HG03175 (cell line): Measurements from ENCODE around the gene ZNF585A.
"Not testable (repeated sequence)": the region's sequence is repeated elsewhere in the genome, so short reads cannot be mapped to it uniquely, and the experiment has no call there.

ENCODE experiments used
- ATAC-seq: cut with Tn5 transposase; IDR thresholded peaks from one replicate; pipeline ENCODE4 v1.9.1; 2021; ENCODE audit warnings: mild to moderate bottlenecking, moderate library complexity; ENCODE audit not compliant: unreplicated experiment

The ZNF585A gene

GRCh38 chr19:37172368-37173366 lies at the start of gene ZNF585A:
TSS of gene ZNF585A (minus strand) at chr19:37172695. CDS start at chr19:37169910, 2,785 bp downstream.
- ATAC-seq: peak; percentile 96

- ATAC-seq: no peak
Observed at GRCh38 chr19:37221136-37221535, 48.6 kb upstream of the ZNF585A start.

GRCh38 chr19:37220383-37220782 lies 47.9 kb upstream of the ZNF585A start:
- no peak for ATAC-seq

- no peak for ATAC-seq
Observed at GRCh38 chr19:37218592-37218935, 46.1 kb upstream of the ZNF585A start.

- ATAC-seq: peak; percentile 88
Observed at GRCh38 chr19:37217775-37218591, 45.5 kb upstream of the ZNF585A start, which contains the start of gene ZNF383. TSS of gene ZNF383 (plus strand) at chr19:37218214. CDS start at chr19:37230454, 12,240 bp downstream.

- ATAC-seq: no peak
Observed at GRCh38 chr19:37217480-37217774, 44.9 kb upstream of the ZNF585A start.

GRCh38 chr19:37197768-37198167 lies 25.3 kb upstream of the ZNF585A start:
- no peak for ATAC-seq

- not testable (repeated sequence) for ATAC-seq
Observed at GRCh38 chr19:37197115-37197514, 24.6 kb upstream of the ZNF585A start.

- ATAC-seq: not testable (repeated sequence)
Observed at GRCh38 chr19:37195248-37195647, 22.8 kb upstream of the ZNF585A start.

- ATAC-seq: not testable (repeated sequence)
Observed at GRCh38 chr19:37186071-37186470, 13.6 kb upstream of the ZNF585A start.

- no peak for ATAC-seq
Observed at GRCh38 chr19:37165635-37166034, 6.9 kb downstream of the ZNF585A start.

GRCh38 chr19:37160153-37160552 lies 12.3 kb downstream of the ZNF585A start:
- no peak for ATAC-seq

GRCh38 chr19:37148214-37148613 lies 24.3 kb downstream of the ZNF585A start:
- ATAC-seq: no peak

GRCh38 chr19:37136111-37136510 lies 36.4 kb downstream of the ZNF585A start:
- ATAC-seq: no peak

GRCh38 chr19:37128821-37129177 lies 43.7 kb downstream of the ZNF585A start:
- no peak for ATAC-seq

- no peak for ATAC-seq
Observed at GRCh38 chr19:37127999-37128820, 44.3 kb downstream of the ZNF585A start.

- not testable (repeated sequence) for ATAC-seq
Observed at GRCh38 chr19:37122093-37122492, 50.4 kb downstream of the ZNF585A start.

GRCh38 chr19:37114001-37114400 lies 58.5 kb downstream of the ZNF585A start:
- no peak for ATAC-seq

GRCh38 chr19:37111753-37112152 lies 60.7 kb downstream of the ZNF585A start:
- ATAC-seq: not testable (repeated sequence)

GRCh38 chr19:37104135-37104534 lies 68.4 kb downstream of the ZNF585A start:
- ATAC-seq: not testable (repeated sequence)

GRCh38 chr19:37098570-37098969 lies 73.9 kb downstream of the ZNF585A start:
- no peak for ATAC-seq
